RWPE1 (cell line): ENCODE measurements around the gene TEX38.
"Not testable (repeated sequence)": the region's sequence is repeated elsewhere in the genome, so short reads cannot be mapped to it uniquely, and the experiment has no call there.

Source experiments
- CTCF ChIA-PET: fragments of 350-600 bp; sonication (Branson Sonifier 250); formaldehyde crosslinking; extraction: SDS; loops from one replicate; lab custom pipeline; 2021; lab: Yijun Ruan, JAX
- POLR2A ChIA-PET: fragments of 400-600 bp; formaldehyde crosslinking; extraction: SDS; loops from one replicate; lab custom pipeline; 2020; ENCODE audit warnings: antibody characterized with exemption; ENCODE audit not compliant: low non-redundant PET; lab: Yijun Ruan, JAX
- DNase-seq: peaks from one replicate; pipeline ENCODE4 v3.0.0; 2012; ENCODE audit warnings: low spot score
- H3K27ac ChIP-seq: fragments of 450-650 bp; 2 replicates; pipeline ENCODE4 v1.5.1; 2017
- TF ChIP-seq, protein P1 (sequence below): fragments of 450-650 bp; conservative IDR thresholded peaks from 2 replicates; pipeline ENCODE4 v1.5.1; 2017; ENCODE audit warnings: low read depth, mild to moderate bottlenecking

TEX38 gene

DNA sequence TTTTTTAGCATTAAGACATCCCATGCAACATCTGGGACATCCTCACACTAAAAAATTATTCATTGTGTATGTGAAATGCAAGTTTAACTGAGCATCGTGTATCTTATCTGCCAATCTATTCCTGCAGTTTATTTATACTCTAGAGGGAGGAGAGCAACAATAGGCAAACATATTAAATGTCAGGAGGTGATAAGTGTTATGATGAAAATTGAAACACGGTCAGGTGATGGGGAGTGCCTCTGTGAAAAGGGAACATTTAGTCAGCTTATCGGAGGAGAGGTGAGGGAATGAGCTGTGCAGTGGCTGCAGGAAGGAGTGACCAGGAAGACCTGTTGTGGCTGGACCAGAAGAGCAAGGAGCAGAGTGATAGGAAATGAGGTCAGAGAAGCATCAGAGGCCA is 48.0 kb downstream of the TEX38 start:
- POLR2A ChIA-PET = no interaction called here

DNA sequence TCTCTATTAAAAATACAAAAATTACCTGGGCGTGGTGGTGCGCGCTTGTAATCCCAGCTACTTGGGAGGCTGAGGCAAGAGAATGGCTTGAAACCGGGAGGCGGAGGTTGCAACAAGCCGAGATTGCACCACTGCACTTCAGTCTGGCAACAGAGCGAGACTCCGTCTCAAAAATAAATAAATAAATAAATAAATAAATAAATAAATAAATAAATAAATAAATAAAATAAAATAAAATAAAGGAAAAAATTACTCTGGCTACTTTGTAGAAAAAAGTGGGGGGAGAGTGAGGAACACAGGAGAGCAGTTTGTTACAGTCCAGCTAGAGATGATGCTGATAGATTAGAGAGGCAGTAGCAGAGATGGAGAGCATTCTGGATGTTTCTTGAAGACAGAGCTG is 48.7 kb downstream of the TEX38 start:
- POLR2A ChIA-PET, H3K27ac ChIP-seq, DNase-seq, CTCF ChIA-PET: not testable (repeated sequence)

More for the DNA sequence above, 48.0 kb downstream of the TEX38 start:
- CTCF ChIA-PET = no interaction called here
- DNase-seq = no peak
- TF ChIP-seq, protein P1, sequence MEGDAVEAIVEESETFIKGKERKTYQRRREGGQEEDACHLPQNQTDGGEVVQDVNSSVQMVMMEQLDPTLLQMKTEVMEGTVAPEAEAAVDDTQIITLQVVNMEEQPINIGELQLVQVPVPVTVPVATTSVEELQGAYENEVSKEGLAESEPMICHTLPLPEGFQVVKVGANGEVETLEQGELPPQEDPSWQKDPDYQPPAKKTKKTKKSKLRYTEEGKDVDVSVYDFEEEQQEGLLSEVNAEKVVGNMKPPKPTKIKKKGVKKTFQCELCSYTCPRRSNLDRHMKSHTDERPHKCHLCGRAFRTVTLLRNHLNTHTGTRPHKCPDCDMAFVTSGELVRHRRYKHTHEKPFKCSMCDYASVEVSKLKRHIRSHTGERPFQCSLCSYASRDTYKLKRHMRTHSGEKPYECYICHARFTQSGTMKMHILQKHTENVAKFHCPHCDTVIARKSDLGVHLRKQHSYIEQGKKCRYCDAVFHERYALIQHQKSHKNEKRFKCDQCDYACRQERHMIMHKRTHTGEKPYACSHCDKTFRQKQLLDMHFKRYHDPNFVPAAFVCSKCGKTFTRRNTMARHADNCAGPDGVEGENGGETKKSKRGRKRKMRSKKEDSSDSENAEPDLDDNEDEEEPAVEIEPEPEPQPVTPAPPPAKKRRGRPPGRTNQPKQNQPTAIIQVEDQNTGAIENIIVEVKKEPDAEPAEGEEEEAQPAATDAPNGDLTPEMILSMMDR = no peak
- no peak overlapping the region for H3K27ac ChIP-seq

DNA sequence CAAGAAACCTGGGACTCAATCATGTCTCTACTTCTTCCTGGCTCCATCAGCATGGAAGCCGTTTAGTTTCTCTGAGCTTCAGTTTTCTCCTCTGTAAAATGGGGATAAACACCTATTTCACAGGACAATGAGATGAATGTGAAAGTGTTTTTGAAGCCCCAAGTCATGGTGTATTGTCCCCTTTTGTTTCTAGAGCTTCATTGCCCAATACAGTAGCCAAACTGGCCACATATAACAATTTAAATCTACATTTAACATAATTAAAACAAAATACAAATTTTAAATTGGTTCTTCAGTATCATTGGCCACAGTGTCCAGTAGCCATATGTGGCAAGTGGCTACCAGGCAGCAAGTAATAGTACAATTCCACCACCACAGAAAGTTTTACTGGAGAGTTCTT is 49.5 kb downstream of the TEX38 start:
- ChIA-PET POLR2A (no interaction called here), CTCF (interaction anchor here (0.6 kb wide), 1 partner anchor 36 kb away, joined by 9 read pairs; no protein-coding TSS in a partner anchor)
- TF ChIP-seq, protein P1 = no peak
- DNase-seq = no peak
- no peak overlapping the region for H3K27ac ChIP-seq

DNA sequence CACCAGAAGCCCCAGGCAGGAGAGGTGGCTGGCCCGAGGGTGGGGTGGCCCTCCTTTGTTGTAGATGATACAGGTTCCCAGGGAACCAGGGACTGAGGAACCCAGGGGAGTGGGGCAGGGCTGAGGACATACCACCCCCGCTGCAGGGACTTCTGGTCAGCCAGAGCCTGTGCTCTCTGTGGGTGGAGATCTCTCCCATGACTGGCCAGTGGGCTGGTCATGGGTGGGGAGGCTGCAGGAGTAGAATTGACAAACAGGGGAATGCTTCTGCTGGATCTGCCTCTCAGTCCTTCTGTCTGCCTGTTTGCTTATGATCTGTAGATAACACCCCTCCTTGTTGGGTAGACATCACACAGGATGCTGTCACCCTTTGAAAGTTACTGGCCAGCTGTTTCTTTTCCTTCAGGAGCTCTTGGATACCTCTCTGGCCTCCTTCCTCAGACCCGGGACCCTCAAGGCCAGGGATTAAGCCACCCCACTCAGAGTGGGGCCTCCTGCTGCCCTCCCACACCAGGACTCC is 50.1 kb downstream of the TEX38 start:
- POLR2A ChIA-PET = no interaction called here
- no peak for DNase-seq
- CTCF ChIA-PET = no interaction called here

More for the DNA sequence above, 50.1 kb downstream of the TEX38 start:
- TF ChIP-seq, protein P1 = no peak
- H3K27ac ChIP-seq = no peak overlapping the region
